Measurements from ENCODE around the gene KLHL15.

- no peak for TF ChIP-seq NANOG (IDR thresholded peaks at IDR 0.05; ENCODE audit: borderline replicate concordance)
- no peak for TF ChIP-seq CTCF (conservative IDR thresholded peaks at IDR 0.05; ENCODE audit: low read depth in 2 of 2)
These were observed 87.8 kb downstream of the KLHL15 start for GRCh38 chrX:23939203-23939602.

Measured in GM23338 (cell line).